H1 (cell line): ENCODE results near the gene TNFRSF1A.
A peak's percentile ranks its signal among the peaks of the same experiment; 100 is the strongest.

Experiments
- CREB1 ChIP-seq: IDR thresholded peaks from 2 replicates; pipeline ENCODE4 v1.6.1; 2012; ENCODE audit warnings: inconsistent platforms
- EZH2 ChIP-seq: fragments of 200-600 bp; sonication (generic); IDR thresholded peaks from 2 replicates; pipeline ENCODE4 v1.7.1; 2012; ENCODE audit warnings: low read depth, mild to moderate bottlenecking, moderate library complexity, low read length, inconsistent platforms; ENCODE audit not compliant: severe bottlenecking
- HDAC6 ChIP-seq: IDR thresholded peaks from one replicate; pipeline ENCODE4 v1.7.1; 2012; ENCODE audit warnings: low read depth, mild to moderate bottlenecking, inconsistent platforms, low read length, moderate library complexity
- KDM5A ChIP-seq: fragments of 200-600 bp; IDR thresholded peaks from 2 replicates; pipeline ENCODE4 v1.7.1; 2012; ENCODE audit warnings: mild to moderate bottlenecking, low read length, inconsistent platforms, mixed read lengths
- POLR2A ChIP-seq, 2 experiments: IDR thresholded peaks; 1 replicate in 1 of 2; 2 replicates in 1 of 2; pipeline ENCODE4 v1.6.1; 2011; ENCODE audit warnings: low read depth in 2 of 2, low read length in 2 of 2, mild to moderate bottlenecking in 2 of 2; ENCODE audit errors: control extremely low read depth in 1 of 2
- RFX5 ChIP-seq: IDR thresholded peaks from 2 replicates; pipeline ENCODE4 v1.6.1; 2011; ENCODE audit warnings: low read depth, low read length, improper control_type of control experiment, borderline replicate concordance
- RXRA ChIP-seq: IDR thresholded peaks from 2 replicates; pipeline ENCODE4 v1.6.1; 2011; ENCODE audit warnings: low read depth, mild to moderate bottlenecking, low read length, moderate library complexity; ENCODE audit not compliant: insufficient read depth
- SIX5 ChIP-seq: IDR thresholded peaks from 2 replicates; pipeline ENCODE4 v1.6.1; 2011; ENCODE audit warnings: mild to moderate bottlenecking, low read depth, low read length
- SP2 ChIP-seq: IDR thresholded peaks from 2 replicates; pipeline ENCODE4 v1.6.1; 2012; ENCODE audit warnings: mild to moderate bottlenecking, low read length, inconsistent platforms
- USF2 ChIP-seq: IDR thresholded peaks from 2 replicates; pipeline ENCODE4 v1.6.1; 2011; ENCODE audit warnings: low read length, improper control_type of control experiment
- TF ChIP-seq, protein P1 (sequence below), 3 experiments: IDR thresholded peaks; 1 replicate in 2 of 3; 2 replicates in 1 of 3; pipeline versions ENCODE4 v1.5.1 to v1.6.1; 2011; ENCODE audit warnings: low read length in 3 of 3, mild to moderate bottlenecking in 3 of 3, inconsistent platforms in 2 of 3, low read depth in 1 of 3, moderate library complexity in 1 of 3; ENCODE audit not compliant: insufficient read depth in 1 of 3; ENCODE audit errors: control extremely low read depth in 1 of 3

GRCh38 chr12:6326316-6327228, 15.3 kb downstream of the TNFRSF1A start:
- TF ChIP-seq RXRA (no peak), HDAC6 (no peak), POLR2A (IDR thresholded peaks at IDR 0.05; ENCODE audit: control extremely low read depth in 1 of 2, low read depth in 2 of 2, low read length in 2 of 2) (no peak), SP2 (no peak), USF2 (no peak), RFX5 (no peak), SIX5 (no peak), CREB1 (no peak), EZH2 (no peak), KDM5A (no peak)
- TF ChIP-seq, protein P1, sequence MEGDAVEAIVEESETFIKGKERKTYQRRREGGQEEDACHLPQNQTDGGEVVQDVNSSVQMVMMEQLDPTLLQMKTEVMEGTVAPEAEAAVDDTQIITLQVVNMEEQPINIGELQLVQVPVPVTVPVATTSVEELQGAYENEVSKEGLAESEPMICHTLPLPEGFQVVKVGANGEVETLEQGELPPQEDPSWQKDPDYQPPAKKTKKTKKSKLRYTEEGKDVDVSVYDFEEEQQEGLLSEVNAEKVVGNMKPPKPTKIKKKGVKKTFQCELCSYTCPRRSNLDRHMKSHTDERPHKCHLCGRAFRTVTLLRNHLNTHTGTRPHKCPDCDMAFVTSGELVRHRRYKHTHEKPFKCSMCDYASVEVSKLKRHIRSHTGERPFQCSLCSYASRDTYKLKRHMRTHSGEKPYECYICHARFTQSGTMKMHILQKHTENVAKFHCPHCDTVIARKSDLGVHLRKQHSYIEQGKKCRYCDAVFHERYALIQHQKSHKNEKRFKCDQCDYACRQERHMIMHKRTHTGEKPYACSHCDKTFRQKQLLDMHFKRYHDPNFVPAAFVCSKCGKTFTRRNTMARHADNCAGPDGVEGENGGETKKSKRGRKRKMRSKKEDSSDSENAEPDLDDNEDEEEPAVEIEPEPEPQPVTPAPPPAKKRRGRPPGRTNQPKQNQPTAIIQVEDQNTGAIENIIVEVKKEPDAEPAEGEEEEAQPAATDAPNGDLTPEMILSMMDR (IDR thresholded peaks at IDR 0.05; ENCODE audit: control extremely low read depth in 1 of 3, insufficient read depth in 1 of 3, low read depth in 1 of 3, low read length in 3 of 3) = peak; percentile 67 to 79 (median 78)
